EH (cell line): ENCODE measurements around the gene HSD3B7.

Experiments used
- DNase-seq: peaks from one replicate; pipeline ENCODE4 v3.0.0-alpha.2; 2015; ENCODE audit warnings: low read depth

Gene HSD3B7

DNA sequence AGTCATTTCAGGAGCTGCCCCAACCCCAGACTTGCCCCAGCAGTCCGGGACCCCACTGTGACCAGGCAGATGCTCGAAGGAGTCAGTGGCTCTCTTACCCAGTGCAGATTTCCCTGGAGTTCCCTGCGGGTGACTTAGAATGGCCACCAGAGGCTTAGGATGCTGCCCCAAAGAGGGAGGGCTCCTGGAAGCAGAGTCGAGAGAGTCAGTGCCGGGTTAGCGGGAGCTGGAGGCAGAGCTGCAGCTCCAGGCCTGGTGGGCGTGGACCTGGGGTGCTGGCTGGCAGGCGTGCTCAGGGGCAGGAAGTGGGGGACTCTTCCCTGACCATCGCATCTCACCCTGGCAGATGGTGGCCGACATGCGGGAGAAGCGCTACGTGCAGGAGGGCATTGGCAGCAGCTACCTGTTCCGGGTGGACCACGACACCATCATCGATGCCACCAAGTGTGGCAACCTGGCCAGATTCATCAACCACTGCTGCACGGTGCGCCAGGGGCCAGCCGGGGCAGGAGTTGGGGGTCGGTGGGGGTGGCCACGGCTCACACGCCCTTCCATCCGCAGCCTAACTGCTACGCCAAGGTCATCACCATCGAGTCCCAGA, 1.6 kb upstream of the HSD3B7 start:
- no peak for DNase-seq

DNA sequence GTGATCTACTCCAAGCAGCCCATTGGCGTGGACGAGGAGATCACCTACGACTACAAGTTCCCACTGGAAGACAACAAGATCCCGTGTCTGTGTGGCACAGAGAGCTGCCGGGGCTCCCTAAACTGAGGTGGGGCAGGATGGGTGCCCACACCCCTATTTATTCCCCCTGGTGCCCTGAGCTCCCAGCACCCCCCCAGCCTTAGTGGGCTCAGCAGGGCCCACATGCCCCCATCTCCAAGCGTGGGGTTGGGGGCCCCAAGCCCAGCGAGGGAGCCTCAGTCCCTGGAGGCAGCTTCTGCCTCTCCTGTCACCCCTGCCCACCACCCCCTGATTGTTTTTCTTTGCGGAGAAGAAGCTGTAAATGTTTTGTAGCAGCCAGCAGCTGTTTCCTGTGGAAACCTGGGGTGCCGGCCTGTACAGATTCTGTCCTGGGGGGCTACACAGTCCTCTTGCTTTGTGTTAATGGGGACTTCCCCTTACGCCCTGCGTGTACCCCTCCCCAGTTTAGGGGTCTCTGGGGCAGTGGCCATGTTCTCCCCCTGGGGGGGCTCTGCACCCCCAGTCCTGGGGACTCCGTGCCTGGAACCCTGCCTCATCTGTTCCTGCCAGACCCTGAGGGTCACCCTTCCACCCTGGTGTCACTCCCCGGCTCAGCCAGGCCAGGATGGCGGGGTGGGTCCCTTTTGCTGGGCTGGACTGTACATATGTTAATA, 953 bp upstream of the HSD3B7 start:
- no peak for DNase-seq

DNA sequence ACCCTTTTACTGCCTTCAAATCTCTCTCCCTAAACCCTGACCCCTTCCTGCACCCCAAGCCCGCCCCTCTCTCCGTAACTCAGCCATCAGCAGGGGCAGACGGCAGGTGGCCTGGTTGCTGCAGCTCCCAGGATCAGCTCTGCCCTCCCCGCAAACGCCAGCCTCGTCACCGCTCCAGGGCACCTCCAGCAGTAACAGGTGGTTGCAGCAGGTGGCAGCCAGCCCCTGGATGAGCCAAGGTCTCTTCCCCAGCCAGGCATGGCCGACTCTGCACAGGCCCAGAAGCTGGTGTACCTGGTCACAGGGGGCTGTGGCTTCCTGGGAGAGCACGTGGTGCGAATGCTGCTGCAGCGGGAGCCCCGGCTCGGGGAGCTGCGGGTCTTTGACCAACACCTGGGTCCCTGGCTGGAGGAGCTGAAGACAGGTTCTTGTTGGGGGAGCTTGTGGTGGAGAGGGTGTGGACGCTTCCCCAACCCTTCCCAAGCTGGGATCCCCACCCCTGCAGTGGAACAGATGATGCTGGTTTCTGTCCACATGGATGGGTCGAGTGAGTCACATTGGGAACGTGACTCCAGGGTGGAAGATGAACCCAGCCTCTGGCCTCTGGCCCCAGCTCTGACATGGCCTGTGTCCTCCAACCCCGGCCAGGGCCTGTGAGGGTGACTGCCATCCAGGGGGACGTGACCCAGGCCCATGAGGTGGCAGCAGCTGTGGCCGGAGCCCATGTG, 558 bp downstream of the HSD3B7 start:
- DNase-seq, result peak; percentile 46

DNA sequence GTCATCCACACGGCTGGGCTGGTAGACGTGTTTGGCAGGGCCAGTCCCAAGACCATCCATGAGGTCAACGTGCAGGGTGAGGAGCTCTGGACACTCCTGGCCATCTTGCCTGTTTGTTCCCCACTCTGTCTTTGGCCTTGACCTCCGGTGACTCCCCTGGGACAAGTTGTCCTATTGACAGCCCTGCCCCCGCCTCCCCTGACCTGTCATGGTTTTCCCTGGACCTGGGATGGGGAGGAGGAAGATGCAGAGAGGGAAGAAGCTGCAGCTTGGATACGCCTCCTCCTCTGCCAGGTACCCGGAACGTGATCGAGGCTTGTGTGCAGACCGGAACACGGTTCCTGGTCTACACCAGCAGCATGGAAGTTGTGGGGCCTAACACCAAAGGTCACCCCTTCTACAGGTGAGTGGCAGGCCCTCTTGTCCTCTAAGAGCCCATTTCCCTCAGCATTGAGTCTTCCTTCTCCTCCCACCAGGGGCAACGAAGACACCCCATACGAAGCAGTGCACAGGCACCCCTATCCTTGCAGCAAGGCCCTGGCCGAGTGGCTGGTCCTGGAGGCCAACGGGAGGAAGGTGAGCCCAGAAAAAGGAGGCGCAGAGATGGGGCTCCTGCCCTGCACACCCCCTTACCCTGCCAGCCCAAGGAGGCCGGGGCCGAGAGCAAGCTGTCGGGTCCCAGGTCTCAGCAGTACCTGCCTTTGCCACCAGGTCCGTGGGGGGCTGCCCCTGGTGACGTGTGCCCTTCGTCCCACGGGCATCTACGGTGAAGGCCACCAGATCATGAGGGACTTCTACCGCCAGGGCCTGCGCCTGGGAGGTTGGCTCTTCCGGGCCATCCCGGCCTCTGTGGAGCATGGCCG, 1.4 kb downstream of the HSD3B7 start:
- DNase-seq, result no peak

DNA sequence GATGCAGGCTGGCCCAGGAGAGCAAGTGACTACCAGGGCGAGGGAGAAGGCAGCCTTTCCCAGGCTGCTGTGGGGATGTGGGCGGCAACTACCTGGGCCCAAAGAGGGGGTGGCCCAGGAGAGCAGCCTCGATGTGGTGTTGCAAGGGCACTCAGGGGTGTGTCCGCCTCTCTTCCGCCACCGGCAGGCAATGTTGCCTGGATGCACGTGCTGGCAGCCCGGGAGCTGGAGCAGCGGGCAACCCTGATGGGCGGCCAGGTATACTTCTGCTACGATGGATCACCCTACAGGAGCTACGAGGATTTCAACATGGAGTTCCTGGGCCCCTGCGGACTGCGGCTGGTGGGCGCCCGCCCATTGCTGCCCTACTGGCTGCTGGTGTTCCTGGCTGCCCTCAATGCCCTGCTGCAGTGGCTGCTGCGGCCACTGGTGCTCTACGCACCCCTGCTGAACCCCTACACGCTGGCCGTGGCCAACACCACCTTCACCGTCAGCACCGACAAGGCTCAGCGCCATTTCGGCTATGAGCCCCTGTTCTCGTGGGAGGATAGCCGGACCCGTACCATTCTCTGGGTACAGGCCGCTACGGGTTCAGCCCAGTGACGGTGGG, 2.7 kb downstream of the HSD3B7 start:
- no peak for DNase-seq

DNA sequence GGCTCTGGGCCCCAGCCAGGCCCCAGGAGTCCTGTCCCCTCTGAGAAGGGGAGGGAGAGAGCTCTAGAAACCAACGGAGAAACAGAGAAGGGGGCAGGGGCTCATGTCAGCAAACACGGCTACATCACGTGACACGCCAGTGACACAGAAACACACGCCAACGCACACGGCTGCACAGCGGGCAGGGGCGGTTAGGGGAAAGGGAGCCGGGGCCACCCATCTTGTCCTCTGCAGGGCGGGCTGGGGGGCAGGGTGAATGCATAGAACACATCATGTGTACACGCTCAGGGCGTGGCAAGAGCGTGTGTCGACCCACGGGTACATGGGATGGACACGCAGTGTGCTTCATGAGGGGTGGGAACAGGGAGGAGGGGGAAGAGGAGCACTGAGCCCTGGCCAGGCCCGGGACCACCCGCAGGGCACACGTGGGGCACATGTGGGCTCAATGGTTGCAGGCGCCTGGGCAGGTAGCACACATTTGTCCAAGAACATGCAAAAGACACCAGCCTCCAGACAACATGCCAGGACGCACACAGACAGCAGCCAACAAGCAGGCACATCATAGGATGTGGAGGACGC, 4.6 kb downstream of the HSD3B7 start:
- no peak for DNase-seq

DNA sequence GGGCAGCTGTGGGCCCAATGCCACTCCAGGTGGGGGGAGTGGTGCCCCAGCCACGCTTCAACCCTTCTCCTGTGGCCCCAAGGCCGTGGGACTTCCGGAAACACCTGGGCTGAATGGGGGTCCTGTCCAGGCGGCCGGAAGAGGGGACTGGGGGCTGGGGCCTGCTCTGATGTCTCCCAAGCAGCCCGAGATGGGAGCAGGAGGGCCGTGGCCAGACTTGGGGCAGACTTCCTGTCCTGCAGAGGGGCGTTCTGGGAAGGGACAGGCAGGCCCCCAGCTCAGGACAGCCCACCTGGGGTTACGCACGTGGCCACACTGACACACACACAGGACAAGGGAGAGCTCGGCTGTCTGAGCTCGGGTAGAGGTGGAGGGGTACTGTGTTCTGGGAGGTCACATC, 5.1 kb downstream of the HSD3B7 start:
- no peak for DNase-seq

DNA sequence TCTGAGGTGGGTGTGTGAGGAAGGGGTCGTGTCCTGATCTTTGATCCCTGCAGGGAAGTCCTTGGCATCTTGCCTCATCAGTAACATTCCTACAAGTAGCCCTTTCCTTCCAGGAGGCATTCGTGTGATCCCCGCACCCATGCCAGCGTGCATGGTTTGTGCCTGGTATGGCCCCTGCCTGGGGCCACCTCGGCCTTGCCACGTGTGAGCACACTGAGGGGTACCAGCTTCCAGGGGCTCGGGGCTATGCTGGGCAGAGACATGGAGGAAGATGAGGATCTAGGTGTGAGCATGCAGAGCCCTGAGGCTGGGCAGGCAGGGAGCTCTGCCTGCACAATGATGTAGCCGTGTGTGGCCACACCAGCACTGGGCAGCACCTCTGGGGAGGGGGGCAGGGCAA, 6.0 kb downstream of the HSD3B7 start:
- no peak for DNase-seq

DNA sequence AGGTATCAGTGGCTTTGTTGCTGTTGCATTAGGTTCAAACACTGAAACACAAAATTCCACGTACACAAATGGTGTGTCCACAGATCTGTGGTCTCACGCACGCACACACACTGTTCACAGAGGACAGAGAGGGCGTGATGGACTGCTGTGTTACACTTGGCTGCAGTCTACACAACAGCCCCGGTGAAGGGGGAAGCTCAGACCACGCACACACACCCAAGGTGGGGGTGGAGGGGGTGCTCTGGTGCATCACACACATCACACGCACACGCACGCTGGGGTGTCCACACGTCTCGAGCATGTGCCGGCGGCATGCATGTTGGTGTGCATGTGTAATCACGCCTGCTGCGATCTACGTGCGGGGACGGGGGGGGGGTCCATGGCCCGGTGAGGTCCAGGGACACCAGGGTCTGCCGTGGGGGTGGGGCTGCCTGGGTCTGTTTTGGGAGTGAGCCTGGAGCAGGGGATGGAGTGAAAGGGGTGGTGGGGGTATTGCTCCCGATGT, 7.3 kb downstream of the HSD3B7 start:
- no peak for DNase-seq

DNA sequence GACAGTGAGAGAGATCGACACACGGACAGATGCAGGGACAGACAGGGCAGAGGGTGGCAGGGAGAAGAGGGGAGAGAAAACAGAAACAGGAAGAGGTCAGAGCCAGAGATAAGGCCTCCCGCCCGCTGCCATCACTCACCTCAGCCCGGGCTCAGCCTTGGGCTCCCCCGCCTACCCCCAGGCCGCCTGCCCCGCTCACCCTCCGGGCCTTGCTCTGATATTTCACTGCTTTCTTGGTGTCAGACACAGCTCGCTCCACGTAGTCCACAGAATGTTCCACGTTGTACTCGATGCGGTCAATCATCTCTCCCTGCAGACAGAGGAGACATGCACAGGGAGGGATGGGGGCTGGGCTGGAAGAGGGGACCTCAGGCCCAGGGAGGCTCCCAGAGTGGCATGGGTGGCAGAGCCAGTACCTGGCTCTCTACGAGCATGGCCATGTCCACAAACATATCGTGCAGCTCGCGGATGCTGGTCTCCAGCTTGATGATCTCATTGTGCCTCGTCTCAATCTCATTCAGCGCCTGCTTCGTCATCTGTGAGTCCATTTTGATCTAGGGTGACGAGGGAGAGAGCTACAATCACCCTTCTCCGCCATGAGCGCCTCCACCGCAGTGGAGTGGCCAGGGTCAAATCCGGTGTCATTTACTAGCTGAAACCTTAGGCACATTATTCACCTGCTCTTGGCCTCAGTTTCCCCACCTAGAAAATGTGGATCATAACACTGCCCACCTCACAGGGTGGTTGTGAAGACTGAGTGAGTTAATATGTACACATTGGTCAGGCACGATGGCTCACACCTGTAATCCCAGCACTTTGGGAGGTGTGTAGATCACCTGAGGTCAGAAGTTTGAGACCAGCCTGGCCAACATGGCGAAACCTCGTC, 8.2 kb downstream of the HSD3B7 start:
- no peak for DNase-seq

DNA sequence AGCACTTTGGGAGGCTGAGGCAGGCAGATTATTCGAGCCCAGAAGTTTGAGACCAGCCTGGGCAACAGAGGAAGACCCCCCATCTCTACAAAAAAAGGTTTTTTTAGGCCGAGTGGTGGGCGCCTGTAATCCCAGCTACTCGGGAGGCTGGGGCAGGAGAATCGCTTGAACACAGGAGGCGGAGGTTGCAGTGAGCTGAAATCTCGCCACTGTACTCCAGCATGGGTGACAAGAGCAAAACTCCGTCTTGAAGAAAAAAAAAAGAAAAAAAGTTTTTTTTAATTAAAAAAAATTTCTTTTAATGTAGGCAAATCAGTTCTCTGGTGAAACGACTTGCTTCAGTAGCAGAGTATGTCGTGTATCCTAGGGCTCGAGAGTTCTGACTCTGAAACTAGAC, 10.9 kb downstream of the HSD3B7 start:
- no peak for DNase-seq

DNA sequence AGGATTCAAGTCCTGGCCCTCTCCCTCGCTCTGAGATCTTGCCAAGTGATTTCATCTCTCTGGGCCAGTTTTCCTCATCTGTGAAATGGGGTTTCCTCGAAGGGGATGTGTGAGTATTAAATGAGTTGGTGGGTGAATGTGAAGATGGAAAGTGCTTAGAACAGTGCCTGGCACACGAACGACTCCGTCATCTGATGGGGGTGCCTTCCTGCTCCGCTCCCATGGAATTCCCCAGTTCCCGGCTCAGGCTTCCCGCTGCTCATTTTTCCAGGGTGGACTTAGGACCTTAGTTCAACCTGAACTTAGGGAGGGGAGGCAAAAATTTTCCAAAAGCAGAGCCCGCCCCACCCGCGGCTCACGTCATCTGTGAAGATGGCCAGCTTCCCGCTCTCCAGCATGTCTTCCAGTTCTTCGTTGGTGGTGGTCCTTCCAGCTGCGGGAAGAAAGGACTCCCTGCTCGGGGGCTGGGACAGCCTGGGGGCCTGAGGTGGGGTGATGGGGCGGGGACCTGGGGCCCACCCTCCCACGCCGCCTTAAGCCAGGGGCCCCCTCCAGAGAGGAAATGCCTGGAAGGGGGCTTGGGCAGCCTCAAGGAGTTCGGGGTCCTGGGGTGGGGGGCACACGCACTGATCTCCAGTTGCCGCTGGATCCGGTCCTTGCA, 11.4 kb downstream of the HSD3B7 start:
- peak; percentile 29 for DNase-seq

DNA sequence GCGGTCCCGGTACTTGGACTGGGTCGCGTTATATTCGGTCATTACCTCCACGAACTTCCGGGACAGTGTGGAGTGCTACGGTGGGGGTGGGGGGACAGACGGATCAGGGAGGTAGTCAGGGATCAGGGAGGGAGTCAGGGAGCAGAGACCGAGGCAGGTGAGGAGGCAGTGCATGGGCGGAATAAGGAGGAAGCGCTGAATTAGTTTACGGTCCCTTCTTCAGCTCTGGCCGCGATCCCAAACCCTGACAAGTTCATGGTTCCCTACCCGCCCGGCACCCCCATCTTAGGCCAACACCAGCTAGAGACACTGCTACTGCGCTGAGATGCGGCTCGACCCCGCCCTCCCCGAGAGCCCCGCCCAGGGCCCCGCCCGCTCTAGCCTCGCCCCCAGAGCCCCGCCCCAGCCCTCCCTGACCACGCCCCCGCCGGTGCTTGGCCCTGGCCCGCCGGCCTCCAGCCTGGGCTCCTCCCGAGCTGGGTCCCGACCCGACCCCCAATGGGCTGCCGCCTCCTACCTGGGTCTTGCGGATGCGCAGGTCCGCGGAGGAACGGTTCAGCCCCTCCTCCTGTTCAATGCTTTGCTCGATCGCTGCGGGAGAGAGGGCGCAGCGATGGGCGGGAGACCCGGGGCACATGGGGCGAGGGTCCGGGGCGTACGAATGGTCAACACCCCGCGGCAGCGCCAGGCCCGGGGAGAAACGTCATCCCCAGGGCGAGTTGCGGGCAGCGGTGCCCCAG, 12.1 kb downstream of the HSD3B7 start:
- DNase-seq, result peak; percentile 87

DNA sequence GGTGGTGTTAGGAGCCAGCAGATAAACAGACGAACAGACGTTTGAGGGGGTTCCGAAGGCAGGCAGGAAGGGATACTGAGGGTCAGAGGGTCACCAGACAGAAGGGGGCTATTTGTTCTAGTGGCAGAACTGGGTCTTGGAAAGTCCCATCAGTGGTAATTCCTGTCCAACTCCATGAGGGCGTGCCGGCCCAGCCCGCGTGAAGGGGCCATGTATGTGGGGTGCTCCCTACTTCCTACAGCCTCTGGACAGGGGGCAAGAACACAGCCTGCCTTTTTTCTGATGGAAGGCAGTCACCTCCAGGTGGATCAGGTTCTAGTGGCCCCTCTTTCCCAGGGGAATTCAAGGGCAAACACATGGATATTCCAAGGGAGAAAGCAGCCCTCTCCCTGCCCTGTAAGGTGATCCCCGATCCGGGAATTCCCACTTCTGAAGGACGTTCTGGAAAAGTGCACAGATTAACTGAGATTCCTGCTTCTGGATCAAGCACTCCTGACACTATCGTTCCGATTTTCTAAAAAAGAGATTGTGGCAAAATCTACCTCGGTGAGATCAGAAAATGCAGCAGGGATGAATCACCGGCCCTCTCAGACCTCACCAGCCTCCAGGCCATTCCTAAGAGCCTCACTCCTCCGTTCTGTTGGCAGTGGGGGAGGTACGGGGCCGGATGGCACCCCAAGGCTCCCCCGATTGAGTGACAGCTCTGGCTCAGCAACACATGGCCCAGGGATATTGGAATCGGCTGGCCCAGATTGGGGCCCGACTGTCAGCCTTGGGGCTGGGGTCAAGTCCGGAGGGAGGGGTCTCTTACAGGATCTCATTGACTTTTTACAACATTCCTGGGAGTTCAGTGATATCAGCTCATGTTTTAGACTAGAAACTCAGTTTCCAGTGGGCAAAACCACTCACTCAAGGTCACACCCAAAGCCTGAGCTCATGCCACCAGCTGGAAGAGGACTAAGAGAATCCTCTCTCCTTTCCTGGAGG, 13.0 kb downstream of the HSD3B7 start:
- peak; percentile 94 for DNase-seq

DNA sequence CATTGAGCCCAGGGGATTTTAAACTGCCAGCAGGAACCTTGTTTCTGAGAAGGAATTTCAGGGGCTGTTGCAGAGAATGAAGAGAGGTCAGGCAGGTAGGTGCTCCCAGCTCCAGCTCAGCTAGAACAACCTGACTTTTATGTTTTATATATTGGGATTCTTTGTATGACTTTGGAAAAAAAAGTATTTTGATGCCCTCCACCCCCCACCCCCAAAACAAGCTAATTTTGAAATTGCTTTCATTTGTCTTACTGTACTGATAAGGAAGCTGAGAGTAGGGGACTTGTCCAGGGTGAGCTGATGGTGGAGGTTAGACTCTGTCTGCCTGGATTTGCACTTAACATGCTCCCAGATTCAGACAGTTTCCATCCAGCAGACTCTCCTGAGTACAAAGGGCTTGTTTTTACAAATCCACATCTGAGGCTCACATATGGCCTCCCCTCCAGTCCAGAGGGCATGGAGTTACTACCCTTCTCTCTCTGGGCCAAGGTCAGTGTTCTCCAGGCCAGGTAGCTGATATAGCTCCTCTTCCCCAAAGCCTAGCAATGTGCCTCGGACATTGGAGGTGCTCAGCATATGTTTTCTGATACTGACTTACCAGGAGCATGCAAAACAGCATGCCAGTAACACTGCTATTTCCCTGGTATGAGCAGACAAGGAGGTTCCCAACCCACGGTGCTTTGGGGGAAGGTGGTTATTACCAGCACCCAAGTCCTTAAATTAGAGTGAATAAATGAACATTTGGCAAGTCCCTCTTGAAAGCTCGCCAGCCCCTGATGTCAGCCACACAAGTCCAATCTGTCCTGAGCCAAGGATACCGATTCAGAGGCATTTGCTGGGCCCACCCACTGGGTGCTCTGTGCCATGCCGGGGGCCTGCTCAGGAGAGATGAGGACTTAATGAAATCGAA, 14.1 kb downstream of the HSD3B7 start:
- DNase-seq, result peak; percentile 28

DNA sequence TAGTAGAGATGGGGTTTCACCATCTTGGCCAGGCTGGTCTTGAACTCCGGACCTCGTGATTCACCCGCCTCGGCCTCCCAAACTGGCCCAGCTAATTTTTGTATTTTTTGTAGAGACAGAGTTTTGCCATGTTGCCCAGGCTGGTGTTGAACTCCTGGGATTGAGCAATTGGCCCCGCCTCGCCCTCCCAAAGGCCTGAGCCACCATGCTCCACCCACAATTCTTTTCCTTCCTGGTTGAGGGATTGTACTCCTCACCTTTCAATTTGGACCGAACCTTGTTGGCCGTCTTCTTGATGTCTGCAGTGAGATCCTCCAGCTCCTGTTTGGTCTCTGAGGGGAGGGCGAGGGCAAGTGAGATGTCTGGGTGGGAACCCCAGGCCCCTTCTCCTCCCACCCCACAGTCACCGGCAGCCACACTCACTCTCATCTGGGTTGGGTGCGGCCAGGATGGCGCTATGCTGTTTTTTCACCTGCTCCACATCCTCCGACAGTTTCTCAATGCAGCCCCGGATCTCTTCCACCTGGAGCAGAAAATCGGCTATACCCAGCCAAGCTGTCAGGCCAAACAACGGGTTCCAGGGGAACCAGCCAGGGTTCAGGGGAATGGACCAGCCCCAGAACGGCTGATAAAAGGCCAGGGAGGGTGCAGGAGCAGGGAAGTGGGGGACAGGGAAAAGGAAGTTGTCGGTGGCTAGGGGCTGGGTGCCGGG, 15.8 kb downstream of the HSD3B7 start:
- no peak for DNase-seq
